K562 treated with DMSO at 1 percent for 12 hours (cell line): Measurements from ENCODE around the gene GZMH. TPM values are rescaled to one million over a fixed set of nuclear protein-coding genes. Genes with fewer than 3 reads are reported as not detected.

Experiments
- total RNA-seq: library from RNA; unstranded; fragments of 300-600 nt; gene quantifications from 2 replicates; pipeline ENCODE4 v1.2.3, GENCODE V29; 2022; ENCODE audit not compliant: insufficient read depth

The GZMH gene
- total RNA-seq: not detected in 2 replicates

GRCh38 chr14:24609655-24610344, at the start of gene GZMH:
TSS of gene GZMH (minus strand) at chr14:24609685. CDS start at chr14:24609613, 72 bp downstream.

GRCh38 chr14:24634158-24634557, 24.7 kb upstream of the GZMH start, which contains the start of gene GZMB:
TSS of gene GZMB (minus strand) at chr14:24634190. CDS start at chr14:24634160, 30 bp downstream.

GRCh38 chr14:24576182-24576581, 33.3 kb downstream of the GZMH start, which contains the start of gene CTSG:
TSS of gene CTSG (minus strand) at chr14:24576250. CDS start at chr14:24576223, 27 bp downstream.

Other genes starting within 250 kb of the GZMH start
- 1.1 and 1.3 TPM in 2 replicates for gene NFATC4, start 241.5 kb downstream of the GZMH start, total RNA-seq
- gene NYNRIN, start 210.7 kb downstream of the GZMH start, total RNA-seq: 0.40 and 1.1 TPM in 2 replicates
- gene CBLN3, start 180.0 kb downstream of the GZMH start, total RNA-seq: 0.26 TPM in 1 of 2 replicates, not detected in the other
- gene KHNYN, start 179.7 kb downstream of the GZMH start, total RNA-seq: 10.6 and 46.8 TPM in 2 replicates
- gene SDR39U1, start 166.9 kb downstream of the GZMH start, total RNA-seq: 50.9 and 59.5 TPM in 2 replicates
- gene CMA1, start 101.4 kb downstream of the GZMH start, total RNA-seq: not detected in 2 replicates
- not detected in 2 replicates for gene CTSG, start 33.4 kb downstream of the GZMH start, total RNA-seq
- not detected in 2 replicates for gene GZMB, start 24.5 kb upstream of the GZMH start, total RNA-seq